ENCODE data around the gene DNAJC3.

DNAJC3 gene

DNA sequence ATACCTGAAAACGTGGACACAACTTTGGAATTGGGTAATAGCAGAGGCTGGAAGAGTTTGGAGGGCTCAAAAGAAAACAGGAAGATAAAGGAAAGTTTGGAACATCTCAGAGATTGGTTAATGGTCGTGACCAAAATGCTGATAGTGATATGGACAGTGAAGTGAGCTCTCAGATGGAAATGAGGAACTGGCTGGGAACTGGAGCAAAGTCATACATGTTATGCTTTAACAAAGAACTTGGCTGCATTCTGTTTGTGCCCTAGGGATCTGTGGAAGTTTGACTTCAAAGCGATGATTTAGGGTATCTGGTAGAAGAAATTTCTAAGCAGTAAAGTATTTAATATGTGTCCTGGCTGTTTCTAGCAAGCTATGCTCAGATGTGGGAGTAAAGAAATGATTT lies 136.2 kb downstream of the DNAJC3 start:
- DNase-seq (ENCODE audit: low read depth): no peak
- TF ChIP-seq, protein P1, sequence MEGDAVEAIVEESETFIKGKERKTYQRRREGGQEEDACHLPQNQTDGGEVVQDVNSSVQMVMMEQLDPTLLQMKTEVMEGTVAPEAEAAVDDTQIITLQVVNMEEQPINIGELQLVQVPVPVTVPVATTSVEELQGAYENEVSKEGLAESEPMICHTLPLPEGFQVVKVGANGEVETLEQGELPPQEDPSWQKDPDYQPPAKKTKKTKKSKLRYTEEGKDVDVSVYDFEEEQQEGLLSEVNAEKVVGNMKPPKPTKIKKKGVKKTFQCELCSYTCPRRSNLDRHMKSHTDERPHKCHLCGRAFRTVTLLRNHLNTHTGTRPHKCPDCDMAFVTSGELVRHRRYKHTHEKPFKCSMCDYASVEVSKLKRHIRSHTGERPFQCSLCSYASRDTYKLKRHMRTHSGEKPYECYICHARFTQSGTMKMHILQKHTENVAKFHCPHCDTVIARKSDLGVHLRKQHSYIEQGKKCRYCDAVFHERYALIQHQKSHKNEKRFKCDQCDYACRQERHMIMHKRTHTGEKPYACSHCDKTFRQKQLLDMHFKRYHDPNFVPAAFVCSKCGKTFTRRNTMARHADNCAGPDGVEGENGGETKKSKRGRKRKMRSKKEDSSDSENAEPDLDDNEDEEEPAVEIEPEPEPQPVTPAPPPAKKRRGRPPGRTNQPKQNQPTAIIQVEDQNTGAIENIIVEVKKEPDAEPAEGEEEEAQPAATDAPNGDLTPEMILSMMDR (conservative IDR thresholded peaks at IDR 0.05; ENCODE audit: low read length): no peak
- H3K4me3 ChIP-seq (ENCODE audit: low read length): no peak overlapping the region

DNA sequence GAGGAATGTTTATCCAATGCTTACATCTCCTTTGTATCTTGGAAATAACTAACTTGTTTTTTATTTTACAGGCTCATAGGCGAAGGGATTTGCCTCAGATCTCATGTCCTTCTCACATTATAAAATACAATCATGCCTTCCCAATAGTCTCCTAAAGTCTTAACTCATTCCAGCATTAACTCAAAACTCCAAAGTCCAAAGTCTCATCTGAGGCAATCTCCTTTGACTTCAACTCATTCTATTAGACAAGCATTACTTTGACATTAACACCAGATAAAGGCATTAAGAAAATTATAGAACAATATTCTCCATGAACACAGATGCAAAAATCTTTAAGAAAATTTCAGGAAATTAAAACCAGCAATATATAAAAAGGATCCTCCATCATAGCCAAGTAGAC lies 137.6 kb downstream of the DNAJC3 start:
- DNase-seq (ENCODE audit: low read depth): no peak
- H3K4me3 ChIP-seq (ENCODE audit: low read length): no peak overlapping the region
- TF ChIP-seq, protein P1 (conservative IDR thresholded peaks at IDR 0.05; ENCODE audit: low read length): no peak

DNA sequence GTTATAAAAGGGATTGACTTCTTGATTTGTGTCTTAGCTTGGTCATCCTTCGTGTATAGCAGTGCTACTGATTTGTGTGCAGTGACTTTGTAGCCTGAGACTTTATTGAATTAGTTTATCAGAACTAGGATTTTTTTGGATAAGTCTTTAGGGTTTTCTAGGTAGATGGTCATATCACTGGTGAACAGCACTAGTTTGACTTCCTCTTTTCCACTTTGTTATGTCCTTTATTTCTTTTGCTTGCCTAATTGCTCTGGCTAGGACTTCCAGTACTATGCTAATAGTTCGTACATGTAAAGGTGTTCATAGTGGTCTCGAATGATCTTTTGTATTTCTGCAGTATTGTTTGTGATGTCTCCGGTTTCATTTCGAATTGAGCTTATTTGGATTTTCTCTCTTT lies 145.4 kb downstream of the DNAJC3 start:
- DNase-seq (ENCODE audit: low read depth): no peak
- TF ChIP-seq, protein P1 (conservative IDR thresholded peaks at IDR 0.05; ENCODE audit: low read length): no peak
- no peak overlapping the region for H3K4me3 ChIP-seq (ENCODE audit: low read length)

DNA sequence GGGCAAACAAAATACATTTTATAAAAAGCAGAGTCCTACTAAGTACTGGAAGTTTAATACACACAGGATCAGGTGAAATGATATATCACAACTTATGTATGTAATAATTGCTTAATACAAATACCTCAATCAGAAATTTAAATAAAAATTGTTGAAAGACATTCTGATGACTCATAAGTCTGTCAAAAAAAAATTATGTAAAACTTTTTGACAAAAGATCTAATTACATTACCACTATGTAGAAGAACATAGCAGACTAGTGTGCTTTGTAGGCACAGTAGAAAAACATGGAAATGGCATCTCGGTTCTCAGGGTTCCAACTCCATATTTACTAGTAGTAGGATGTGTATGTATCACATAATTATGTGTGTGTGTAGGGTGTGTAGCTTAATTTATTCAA lies 156.2 kb downstream of the DNAJC3 start:
- DNase-seq (ENCODE audit: low read depth): no peak
- no peak overlapping the region for H3K4me3 ChIP-seq (ENCODE audit: low read length)
- TF ChIP-seq, protein P1 (conservative IDR thresholded peaks at IDR 0.05; ENCODE audit: low read length): no peak

DNA sequence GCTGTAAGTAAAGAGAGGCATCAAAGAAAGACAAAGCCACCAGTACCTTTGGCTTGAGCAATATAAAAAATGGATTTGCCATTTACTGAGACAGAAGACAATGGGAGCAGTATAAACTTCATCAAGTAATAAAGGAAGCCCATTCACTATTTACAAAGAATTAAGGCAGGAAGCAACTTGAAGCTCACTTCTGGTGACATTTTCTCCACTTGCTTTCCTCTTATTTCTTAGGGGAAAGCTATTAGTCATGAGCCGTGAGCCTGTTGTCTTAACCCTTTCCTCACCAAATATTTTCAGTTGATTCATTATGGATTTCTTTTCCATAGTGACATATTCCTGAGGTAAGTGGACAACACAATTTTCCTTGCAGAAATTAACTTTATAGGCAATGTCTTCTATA lies 156.8 kb downstream of the DNAJC3 start:
- peak; percentile 17 for DNase-seq (ENCODE audit: low read depth)
- H3K4me3 ChIP-seq (ENCODE audit: low read length): no peak overlapping the region
- TF ChIP-seq, protein P1 (conservative IDR thresholded peaks at IDR 0.05; ENCODE audit: low read length): no peak

DNA sequence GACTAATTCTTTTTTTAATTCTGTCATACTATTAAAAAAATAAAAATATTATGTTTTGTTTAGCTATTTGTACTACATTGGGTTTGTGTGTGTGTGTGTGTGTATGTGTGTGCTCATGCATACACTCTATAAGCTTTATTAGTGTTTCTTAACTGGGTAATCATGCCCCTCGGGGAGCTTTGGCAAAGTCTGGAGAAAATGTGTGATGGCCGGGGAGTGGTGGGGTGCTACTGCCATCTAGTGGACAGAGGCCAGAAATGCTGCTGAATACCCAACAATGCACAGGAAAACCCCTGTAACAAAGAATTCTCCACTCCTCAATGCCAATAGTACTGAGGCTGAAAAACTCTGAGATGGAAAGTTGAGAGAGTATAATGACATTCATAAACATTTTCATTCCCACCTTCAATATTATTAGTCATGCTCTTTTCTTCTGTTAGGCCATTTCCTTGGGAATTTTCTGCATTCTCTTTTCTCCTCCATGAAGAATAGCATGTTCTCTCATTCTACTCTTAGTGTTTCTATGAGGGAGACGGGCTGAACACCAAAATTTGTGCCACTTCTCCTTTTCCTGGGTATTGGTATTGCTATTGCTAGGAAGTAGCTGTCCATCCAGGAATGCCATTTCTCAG lies 157.3 kb downstream of the DNAJC3 start:
- H3K4me3 ChIP-seq (ENCODE audit: low read length): no peak overlapping the region
- peak; percentile 58 for DNase-seq (ENCODE audit: low read depth)
- TF ChIP-seq, protein P1 (conservative IDR thresholded peaks at IDR 0.05; ENCODE audit: low read length): peak; percentile 98

DNA sequence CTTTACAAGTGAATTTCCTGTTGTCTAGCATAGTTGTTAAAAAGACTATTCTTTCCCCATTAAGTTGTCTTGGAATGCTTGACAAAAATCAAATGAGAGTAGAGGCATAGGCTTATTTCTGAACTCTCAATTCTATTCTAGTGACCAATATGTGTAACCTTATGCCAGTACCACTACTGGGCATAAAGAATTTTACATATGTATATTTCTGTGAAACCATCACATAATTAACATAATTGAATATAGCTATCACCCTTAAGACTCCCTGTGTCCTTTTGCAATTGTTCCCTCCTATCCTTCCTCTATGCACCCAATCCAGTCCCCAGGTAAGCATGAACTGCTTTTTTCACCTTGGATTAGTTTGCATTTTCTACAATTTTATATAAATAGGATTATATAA lies 165.0 kb downstream of the DNAJC3 start:
- no peak overlapping the region for H3K4me3 ChIP-seq (ENCODE audit: low read length)
- DNase-seq (ENCODE audit: low read depth): no peak
- TF ChIP-seq, protein P1 (conservative IDR thresholded peaks at IDR 0.05; ENCODE audit: low read length): no peak

Data from AG10803 (cell line).